Stimulated activated CD8-positive, alpha-beta memory T cell treated with anti-CD3 and anti-CD28 coated beads, Interleukin-12 subunit alpha, Interleukin-12 subunit beta, amount 100 ng/mL, for 1 hour (primary cell): Measurements from ENCODE around the gene STAMBP.
"Not testable (repeated sequence)": the region's sequence is repeated elsewhere in the genome, so short reads cannot be mapped to it uniquely, and the experiment has no call there.

Experiments used
- DNase-seq: peaks from one replicate; pipeline ENCODE4 v3.0.0-alpha.2; 2020; ENCODE audit warnings: low read depth

STAMBP gene

DNA sequence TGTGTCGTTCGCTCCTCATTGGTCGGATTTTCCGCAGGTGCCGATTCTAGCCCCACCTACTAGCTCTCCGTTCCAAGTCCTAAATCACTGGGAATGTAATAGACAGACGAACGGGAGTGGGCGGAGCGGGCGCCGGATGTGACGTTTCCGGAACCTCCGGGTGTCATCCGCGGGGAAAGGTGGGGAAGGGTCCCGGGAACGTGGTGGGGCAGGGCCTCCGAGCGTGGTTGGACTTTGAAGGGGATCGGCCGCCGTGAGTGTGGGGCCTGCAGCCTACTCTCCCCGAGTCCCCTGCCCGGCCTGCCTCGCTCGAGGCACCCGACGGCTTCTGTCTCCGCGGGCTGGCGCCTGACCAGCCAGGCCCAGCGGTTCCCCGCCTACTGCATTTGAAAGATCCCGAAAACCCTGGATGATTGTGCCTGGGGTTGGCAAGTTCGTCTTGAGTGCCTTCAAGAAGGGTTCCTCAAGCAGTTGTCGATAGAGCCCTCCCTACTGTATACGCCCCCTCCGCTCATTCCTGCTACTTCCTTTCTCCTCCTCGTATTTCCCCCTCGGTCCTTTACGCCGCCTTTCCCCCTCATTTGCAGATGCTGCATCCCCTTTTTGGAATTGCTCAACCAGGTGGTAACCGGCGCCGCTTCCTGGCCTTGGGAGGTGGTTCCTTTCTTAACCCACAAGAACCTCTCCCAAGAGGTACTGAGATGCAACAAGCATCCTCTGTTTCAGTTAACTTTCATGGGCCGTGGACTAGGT, at the start of gene STAMBP:
Gene STAMBP (plus strand): TSS at position 144 of the 753 bp plus-strand sequence. CDS start 1,896 bp downstream, outside the sequence.
- DNase-seq, result peak; percentile 86

DNA sequence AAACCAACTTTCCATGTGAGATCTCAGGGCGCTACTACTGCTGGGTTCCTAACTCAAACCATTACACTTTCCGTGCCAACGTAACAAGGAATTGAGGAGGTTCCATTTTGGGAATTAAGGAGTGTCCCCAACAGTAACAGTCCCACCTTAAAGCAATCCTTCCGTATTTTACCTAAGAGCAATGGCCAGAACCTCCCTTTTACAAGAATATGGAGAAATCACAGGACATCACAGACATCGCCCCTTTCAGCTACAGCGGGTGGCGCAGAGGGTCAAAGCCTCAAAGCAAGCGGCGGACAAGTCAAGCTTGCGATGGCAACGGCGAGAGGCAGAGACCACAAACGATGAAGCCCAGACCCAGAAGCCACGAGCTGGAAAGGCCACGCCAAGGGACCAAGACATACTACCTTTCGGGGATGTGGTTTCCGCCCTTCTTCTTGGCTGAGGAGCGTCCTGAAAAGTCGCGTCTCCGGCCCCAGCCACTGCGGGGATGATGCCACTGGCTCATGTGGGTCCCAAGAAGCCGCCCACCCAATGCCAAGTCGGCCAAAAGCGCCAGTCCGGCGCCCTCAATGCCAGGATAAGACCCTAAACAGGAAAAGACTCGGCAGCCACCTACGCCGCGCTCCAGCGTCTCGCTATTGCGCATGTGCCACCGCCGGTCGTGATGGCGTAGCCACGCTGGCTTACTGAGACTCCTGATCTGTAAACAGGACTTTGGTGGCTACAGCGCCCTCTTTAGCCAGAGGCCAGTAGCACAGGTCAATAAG, 49.1 kb upstream of the STAMBP start, which contains the start of gene DUSP11:
Gene DUSP11 (minus strand): TSS at position 637 of the 770 bp plus-strand sequence. CDS start 129 bp downstream, at position 508.
- peak; percentile 95 for DNase-seq

DNA sequence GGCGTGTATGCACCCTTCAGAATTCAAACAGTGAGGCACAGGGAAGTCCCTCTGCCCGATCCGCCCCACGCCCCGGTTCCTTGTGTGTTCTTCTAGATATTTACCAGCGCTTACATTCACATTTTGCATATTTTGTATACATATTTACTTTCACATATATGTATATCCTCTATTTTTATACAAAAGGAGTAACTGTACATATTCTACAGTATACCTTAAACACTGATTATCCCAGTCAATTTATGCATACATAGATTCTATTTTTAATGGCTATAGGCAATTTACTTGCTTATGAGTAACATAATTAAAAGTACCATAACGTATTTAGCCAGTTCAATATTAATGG, 48.6 kb upstream of the STAMBP start:
- no peak for DNase-seq

DNA sequence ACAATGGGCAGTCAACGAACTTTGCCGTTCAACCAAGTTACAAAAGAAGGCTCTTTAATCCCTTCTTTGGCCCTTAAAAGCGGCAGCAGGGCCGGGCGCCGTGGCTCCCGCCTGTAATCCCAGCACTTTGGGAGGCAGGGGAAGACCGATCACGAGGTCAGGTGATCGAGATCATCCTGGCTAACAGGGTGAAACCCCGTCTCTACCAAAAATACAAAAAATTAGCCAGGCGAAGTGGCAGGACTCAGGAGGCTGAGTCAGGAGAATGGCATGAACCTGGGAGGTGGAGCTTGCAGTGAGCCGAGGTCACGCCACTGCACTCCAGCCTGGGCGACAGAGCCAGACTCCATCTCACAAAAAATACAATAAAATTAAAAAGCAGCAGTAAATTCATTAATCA, 45.4 kb upstream of the STAMBP start:
- not testable (repeated sequence) for DNase-seq

DNA sequence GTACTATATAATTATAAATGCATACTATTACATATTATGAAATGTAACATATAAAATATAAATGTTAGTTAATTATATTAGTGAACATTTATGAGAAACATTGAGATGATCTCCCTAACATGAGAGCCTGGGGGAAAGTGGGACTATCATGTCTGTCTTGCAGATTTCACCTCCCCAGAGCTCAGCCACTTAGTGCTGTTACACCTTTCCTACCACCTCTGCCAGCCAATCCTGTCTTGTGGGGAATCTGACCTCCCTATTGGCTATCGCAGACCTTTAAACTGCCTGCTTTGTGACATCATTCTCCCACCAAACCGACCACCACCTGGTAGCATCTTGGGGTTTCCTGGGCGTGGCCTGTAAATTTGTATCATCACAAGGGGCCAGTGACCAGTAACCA, 44.9 kb upstream of the STAMBP start, which contains the start of gene C2orf78:
Gene C2orf78 (plus strand): TSS at position 301 of the 400 bp plus-strand sequence. CDS start 127 bp downstream, outside the sequence.
- DNase-seq, result not testable (repeated sequence)

DNA sequence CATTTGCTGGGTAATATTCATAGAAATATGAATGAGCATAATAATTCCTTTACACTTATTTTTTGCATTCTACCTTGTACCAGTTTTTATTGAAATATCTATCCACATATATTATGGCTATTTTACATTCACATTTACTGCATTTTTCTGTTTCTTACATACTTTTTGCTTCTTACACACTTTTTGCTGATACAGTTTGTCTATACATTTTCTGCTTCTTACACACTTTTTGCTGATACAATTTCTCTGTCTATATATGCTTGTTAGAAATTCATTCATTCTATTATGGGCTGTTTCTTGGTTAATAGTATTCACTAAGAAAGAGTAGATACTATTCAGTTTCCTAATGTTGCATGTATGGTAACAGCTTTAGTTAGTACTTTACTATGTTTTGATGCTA, 16.9 kb upstream of the STAMBP start:
- no peak for DNase-seq

DNA sequence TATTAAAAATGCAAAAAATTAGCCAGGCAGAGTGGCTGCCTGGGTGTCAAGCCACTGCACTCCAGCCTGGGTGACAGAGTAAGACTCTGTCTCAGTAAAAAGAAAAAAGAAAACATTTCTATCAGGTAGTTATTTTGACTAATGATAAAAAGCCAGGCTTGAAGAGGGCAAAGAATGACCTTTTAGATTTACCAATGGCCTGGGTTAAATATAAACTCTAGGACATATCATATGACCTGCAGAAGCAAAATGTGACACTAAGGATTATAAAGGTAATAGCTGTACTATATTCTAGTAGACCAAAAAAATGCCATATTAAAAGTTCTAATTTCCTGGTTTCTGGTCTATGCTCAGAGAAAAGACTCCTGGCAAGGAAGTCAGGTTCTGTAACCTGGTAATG, 16.1 kb upstream of the STAMBP start:
- DNase-seq, result no peak

DNA sequence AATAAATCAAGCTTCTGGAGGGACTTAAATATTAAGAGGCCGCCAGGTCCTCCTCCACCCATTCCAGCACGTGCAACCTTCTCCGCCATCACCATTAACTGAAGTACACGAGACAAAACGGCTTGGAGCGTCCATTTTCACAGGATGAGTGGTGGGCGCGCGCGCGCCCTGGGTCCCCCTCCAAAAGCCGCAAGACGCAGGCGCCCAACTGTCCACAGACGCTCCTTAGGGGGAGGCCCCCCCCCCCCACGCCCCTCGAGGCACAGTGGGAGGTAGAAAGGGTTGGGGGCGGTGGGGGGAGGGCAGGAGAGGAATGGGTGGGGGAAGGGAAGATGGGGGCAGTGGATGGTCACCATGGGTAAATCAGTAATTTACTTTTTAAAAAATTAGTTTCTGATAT, 10.5 kb upstream of the STAMBP start:
- no peak for DNase-seq

DNA sequence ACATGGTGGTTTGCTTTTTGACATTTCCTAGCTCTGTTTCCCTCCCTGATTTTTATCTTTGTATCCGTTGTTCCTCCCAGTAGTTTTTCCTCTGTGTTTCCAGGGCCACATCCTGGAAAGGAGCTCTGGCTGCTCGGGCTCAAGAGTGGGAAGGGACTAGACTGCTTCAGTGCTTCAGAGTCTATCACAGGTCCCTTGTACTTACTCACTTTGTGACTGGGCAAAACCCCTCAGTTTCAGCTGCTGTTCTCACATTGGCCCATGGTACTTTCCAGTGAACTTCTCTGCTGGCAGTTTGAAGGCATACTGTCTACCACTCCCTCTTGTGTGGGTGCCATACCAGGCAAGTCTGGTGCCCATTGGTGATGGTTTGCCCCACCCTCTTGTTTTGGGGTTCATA, 7.5 kb upstream of the STAMBP start:
- no peak for DNase-seq

DNA sequence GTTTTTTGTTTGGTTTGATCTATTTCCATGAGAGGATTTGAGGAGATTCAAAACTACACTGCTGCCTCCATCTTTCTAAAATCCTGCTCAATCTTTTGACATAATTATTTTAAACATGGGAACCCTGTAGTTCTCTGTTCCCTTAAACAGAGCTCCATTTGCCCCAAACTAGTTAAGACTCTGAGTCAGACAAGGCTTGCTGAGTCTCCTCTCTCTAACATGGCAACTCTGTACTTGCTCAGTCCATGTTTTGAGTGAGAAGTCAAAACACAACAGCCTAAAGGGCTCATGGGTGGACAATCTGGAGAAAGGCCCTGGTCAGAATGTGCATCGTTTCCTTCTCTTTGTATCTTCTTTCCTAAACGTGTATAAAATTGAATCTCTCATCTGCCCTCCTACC, 7.1 kb upstream of the STAMBP start:
- DNase-seq, result no peak

DNA sequence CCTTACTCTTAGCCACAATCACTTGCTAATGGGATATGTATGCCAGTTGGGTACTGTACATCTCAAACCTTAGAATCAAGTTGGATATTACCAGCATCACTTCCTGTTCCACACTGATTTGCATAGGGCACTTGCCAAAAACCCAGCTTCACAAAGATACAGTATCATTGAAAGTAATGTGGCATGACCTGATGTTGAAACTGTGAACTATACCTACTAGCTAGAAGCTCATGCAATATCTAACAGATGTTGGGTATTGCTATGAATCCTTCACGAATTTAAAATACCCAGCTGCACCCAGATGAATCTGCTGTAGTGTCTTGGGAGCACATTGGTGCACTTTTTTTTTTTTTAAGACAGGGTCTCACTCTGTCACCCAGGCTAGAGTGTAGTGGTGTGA, 6.5 kb upstream of the STAMBP start:
- DNase-seq, result no peak

DNA sequence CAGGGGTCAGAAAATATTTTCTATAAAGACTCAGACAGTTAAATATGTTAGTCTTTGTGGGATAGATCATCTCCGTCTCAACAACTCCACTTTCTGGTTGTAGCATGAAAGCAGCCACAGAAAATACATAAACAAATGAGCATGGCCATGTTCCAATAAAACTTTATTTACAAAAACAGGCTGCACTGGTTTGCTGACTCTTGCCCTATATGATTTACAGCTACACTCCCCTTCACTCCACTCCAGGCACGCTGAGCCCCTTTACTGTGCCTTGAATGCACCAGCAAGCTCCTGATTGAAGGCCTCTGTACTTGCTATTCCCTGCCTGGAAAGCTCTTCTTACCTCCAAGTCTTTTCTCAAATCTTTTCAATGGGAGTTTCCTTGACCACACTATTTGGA, 5.8 kb upstream of the STAMBP start:
- DNase-seq, result no peak

DNA sequence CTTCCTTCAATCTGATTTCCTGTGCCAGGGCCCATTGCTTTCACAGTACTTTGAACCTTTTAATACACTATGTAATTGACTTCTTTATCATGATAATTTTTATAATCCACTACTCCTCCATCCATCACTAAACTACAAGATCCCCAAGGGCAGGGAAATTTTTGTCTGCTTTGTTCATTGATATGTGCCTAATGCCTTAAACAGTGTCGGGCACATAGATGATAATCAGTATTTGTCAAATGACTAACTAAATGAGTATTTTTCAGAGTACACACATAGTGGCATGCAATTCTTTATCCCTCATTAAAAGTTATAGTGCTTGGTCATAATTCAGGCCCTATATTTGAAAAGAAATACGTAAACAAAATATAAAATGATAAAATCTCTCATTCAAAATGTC, 5.3 kb upstream of the STAMBP start:
- no peak for DNase-seq

DNA sequence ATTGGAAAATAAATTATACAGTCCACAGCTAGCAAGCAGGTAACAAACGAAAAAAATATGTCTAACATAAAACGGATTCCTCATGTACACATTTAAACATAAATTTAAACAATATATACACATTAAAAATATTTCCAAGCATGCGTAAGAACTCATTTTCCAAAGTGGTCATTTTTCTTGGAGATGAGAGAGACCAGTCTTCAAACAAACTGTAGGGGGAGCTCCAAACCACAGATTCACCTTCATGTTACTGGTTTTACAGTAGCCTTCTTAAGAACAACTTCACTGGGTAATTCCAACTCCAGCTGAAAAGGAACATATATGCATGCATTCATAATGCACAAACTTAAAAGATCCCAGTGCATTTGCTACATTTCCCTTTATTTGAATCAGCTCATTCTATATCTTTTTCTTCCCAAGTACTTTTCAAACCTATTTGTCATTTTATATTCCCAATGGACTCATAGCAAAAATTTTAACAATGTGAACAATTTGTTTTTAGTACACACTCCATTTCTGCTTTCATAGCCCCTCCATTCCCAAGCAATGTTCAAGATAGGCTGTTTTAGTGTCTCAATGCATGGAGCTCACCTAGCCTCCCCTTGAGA, 4.7 kb upstream of the STAMBP start:
- DNase-seq, result peak; percentile 14

DNA sequence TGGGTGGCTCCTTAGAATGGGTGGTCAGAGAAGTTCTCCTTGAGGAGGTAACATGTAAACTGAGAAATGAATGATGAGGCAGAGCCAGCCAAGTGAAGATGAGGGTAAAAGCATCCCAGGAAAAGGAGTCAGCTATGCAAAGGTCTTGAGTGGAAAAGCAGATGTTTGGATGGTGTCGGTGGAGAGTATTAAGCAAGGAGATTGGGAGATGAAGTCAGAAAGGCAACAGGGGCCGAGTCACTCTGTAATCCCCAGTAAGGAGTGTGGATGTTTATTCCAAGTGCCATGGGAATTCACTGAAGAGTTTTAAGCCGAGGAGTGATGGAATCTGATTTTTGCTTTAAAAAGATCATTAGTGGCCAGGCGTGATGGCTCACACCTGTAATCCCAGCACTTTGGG, 3.4 kb upstream of the STAMBP start:
- DNase-seq, result no peak

DNA sequence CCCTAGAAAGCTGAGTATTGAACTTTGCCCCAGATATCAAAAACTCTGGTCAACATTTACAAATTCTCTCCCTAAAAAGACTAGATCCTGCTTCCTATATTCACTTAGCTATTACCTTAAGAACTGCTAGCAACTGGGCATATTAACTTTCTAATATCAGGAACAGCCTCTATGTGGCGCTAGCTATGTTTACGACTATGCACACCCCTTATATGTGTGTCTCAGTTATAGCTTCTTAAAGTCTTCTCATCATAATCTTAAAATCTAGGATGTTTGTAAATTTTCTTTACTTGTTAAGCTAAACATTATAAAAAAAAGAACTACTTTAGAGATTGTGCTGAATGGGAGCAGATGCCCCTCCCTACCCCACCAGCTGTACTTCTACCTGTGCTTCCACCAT, 1.7 kb upstream of the STAMBP start:
- DNase-seq, result no peak

DNA sequence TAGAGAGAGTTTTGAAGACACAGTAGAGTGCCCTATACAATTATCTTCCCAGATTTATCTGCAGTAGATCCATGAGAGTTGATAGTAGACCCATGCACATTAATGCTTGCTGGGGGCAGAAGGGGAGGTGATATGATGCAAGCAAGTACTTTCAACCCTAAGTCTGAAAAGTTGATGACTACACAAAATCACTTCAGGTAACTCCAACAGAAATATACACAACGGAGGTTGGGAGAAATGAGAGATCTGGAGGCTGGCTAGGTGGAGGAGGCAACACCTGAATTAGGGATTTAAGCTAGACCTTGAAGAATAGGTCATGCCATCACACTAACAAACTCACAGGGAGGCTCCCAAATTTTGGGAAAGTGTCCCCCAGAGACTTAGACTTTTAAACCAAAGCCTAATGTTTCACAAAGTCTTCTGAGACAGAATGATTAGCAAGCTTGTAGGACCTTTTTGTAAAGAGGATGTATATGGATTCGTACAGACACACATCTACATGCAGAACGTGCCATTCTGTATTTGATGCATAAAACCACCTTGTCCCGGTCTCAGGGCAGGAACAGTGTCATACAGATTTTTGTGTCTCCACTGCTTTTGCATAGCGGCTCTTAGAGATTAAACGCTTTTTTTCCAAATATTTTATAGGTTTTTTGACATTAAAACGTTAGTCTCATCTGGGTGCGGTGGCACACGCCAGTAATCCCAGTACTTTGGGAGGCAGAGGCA, 937 bp upstream of the STAMBP start:
- no peak for DNase-seq

DNA sequence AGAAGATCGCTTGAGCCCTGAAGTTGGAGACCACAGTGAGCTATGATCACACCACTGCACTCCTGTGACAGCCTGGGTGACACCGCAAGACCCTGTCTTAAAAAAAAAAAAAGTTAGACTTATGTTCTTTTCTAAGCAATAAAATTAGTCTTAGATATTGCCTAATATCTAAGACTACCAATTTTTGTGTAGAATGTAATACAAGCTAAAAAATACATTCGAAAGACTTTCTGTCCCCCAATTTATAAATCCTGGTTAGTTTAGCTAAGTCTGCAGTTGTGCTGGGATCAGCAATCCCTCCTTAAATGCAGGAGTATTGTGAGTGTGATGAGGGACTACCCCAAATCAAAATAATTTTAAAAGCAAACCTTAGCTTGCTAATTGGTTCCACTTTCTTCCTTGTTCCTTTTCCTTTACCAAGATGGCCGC, 358 bp upstream of the STAMBP start:
- DNase-seq, result no peak

DNA sequence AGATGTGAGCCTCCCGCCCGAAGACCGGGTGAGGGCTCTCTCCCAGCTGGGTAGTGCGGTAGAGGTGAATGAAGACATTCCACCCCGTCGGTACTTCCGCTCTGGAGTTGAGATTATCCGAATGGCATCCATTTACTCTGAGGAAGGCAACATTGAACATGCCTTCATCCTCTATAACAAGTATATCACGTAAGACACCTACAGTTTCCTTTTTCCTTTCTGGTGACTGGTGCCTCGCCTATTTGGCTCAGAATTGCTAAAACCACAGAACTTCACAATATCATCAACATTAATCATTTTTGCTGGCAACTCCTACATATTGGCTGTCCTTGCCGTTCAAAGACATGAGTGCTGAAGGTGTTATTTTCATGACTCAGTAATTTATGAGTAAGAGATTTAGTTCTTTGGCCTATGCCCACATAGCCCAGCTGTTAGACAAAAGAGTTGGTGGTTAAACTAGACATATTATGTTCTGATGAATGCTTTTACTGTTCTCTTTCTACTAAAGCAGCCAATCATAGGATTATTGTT, 2.2 kb downstream of the STAMBP start:
- DNase-seq, result no peak

DNA sequence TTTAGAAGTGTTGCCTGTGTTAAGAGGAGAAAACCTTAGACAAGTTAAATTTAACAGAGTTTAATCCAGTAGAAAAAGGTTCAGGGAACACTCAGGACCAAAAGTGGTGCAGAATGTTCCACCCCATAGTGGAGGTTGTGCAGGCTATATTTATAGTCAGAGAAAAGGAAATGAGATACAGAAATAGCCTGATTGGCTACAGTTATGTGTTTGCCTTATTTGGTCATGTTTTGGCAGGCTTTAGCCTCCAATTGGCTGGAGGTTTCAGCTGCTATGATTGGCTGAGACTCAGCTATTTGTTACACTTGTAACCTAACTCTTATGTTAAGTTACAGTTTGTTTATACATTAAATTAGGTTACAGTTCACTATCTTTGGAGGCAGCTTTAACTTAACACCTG, 4.2 kb downstream of the STAMBP start:
- no peak for DNase-seq

DNA sequence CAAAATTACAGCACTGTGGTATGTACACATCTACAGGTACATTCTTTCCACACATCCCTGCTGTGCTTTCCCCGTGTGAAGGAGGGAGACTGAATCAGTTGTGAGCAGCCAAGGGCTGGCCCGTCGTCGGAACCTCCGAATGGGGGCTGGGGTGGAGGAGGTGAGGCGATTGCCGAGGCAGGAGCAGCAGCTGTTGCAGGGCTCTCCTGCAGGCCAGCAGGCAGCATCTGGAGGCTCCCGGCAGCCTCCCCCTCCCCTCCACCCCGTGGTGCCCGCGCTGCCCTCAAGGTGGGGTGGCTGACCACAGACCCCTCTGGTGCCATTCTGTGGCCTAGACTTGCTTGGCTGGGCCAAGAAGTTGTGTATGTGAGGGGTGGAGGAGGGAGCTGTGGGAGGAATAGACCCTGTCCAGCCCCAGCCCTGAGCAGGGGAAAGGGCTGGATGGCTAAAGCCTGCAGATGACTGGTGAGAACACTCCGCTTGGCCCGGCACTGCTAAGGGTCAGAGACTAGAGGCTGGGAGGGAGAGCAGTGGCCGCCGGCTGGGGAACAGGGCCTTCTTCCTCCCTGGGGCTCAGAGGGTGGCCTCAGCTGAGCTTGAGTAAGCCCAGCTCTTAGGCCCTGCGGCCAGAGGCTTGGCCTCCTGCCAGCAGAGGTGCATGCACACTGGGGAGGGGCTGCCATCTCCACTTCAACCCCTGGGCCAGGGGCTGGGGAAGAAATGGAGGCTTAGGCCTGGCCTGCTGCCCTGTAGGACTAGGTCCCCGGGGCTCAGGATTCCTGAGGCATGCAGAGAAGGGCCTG, 7.6 kb downstream of the STAMBP start:
- no peak for DNase-seq
